NCI-H128 (cell line): ENCODE measurements around the gene CAMK2A.

Experiments
- DNase-seq: peaks from one replicate; lab custom pipeline; 2025; ENCODE audit not compliant: unreplicated experiment; lab: John Stamatoyannopoulos, UW

The CAMK2A gene

DNA sequence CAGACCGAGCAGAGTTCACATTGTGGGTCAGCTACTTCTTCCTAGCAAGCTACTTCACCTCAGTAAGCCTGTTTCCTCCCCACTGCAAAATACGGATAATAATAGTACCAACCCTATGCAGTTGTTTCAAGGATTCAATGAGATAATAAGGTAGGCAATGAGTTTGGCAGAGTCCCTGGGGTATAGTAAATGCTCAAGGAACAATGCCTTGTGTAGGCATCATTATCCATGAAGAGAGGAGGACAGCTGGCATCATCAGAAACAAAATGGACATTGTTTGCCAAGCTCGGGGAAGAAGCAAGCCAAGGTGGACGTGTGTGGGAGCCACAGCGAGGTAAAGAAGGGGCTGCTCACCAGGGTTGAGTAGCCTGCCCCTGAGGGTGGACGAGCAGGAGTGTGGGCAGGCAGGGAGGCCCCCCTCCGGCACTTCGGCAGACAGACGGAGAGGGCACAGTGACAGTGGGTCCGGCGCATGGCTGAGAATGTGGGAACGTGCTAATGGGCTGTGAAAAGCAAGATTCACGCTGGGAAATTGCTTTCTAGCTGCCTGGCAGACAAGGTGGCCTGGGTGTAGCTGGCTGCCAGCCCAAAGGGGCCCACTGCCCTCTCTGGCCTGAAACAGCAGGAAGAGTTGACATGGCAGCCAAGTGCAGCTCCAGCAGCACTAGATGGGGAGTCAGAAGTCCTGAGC lies 10.1 kb downstream of the CAMK2A start:
- no peak for DNase-seq

DNA sequence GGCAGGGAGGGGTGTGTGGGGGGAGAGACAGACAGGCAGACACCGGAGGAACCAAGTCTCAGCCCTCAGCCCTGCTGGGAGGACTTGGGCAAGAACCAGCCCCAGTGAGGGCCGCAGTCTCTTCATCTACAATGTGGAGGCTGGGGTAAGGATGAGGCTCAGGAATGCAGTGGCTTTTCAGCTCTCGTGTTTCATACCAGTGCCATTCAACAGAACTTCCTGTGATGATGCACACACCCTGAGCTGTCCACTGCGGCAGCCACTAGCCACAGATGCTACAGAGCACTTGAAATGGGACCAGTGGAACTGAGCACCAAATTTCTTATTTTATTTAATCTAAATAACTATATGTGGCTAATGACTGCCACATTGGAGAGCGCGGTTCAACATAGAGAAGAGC lies 10.7 kb downstream of the CAMK2A start:
- DNase-seq: no peak

DNA sequence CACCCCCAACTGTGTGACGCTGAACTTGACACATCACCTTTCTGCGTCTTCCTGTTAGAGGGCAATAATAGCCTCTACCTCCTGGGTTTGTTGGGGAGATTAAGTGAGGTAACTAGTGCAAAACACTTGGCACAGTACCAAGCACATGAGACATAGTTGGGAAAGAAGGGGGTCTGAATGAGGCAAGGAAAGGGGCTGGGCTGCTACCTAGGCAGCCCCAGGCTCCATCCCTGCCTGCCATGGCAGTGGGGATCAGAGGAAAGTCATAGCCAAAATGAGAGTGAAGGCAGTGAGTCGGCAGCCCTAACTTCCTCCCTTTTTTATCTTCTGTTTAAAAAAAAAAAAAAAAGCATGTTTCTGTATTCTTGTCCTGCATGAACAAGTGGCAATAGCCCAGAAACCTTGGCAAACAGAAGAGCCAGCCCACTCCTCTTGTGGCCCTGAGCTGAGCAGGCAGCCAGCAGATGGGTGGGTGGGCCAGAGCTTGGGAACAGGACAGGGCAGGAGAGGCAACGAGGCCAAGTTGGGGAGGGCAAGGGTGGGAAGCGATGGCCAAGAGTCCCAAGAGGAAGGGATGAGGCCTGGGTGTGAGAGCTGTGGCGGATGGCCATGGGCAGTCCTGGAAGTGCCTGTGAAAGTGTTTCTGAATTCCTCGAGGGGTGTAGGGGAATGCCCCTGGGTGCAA lies 11.4 kb downstream of the CAMK2A start:
- DNase-seq: no peak

DNA sequence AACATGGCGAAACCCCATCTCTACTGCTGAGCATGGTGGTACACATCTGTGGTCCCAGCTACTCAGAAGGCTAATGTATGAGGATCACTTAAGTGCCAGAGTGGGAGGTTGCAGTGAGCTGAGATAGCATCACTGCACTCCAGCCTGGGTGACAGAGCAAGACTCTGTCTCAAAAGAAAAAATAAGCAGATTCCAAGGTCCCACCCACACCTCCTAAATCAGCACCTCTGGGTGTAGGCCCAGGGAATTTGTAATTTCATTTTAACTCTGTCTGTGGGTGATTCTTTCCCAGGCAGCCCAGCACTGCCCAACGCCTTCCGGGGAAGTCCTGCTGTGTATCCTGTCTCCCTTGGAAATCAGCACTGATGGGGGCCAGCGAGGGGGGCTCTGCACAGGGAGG lies 12.5 kb downstream of the CAMK2A start:
- DNase-seq: no peak

DNA sequence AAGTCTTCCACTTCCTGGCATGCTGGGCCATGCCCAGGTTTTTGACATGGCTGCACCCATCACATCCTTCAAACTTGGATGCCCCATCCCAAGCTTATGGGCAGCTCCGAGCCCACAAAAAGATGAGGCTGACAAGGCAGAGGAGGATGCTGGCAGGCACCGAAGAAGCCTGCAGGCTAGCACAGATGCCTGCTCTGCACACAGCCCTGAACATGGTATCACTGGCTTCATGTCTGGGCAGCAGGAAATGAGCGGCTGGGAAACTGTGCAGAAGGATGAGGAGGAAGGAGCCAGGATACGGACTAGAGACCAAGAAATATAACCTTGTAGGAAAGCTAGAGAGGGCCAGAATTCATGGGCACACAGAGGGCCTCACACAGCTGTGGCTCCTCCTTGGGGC lies 14.8 kb downstream of the CAMK2A start:
- no peak for DNase-seq

DNA sequence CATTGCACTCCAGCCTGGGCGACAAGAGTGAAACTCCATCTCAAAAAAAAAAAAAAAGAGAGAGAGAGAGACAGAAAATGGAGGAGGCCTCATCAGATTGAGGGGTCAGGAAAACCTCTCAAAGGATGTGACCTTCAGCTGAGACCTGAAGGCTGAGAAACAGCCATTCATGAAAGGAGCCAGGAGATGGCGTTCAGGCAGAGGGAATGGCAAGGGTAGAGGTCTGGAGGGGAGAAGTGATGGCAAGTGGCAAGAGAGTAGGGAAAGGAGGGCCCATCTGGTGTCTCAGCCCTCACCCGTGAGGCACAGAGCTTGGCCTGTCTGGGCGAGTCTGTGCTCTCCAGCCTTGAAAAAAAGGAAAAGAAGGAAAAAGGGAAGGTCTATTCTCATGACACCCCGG lies 17.0 kb downstream of the CAMK2A start:
- DNase-seq: no peak

DNA sequence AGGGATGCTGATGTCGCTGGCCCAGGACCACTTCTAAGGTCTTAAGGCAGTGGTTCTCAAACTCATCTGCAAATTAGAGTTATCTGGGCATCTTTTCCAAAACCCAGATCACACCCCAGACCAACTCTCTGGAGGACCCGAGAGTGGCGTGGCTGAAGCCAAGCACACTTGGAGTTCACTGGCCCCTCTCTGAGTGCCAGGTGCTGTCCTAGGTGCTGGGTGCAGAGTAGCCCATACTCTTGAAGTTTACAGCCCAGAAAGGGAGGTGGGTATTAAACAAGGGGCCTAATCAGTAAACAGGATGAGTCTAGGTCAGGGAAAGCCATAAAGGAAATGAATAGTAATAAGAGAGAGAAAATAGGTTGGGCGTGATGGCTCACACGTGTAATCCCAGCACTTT lies 17.6 kb downstream of the CAMK2A start:
- no peak for DNase-seq

DNA sequence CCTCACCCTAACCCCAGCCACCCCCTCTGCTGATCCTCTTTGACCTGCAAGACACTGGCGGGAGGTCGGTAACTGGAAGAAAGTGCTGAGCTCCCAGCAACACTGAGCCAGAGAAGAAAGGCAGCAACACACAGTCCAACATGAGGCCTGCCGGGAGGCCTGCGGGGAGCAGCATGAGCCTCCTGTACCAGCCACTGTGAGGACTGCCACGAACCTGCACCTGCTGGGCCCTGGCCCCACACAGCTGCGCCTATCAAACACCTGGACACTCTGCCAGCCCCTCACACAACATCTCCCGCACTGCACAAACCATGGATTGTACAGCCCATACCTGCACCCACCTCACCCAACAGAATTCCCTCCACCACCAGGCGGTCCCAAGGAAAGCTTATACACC lies 18.3 kb downstream of the CAMK2A start:
- DNase-seq: no peak

DNA sequence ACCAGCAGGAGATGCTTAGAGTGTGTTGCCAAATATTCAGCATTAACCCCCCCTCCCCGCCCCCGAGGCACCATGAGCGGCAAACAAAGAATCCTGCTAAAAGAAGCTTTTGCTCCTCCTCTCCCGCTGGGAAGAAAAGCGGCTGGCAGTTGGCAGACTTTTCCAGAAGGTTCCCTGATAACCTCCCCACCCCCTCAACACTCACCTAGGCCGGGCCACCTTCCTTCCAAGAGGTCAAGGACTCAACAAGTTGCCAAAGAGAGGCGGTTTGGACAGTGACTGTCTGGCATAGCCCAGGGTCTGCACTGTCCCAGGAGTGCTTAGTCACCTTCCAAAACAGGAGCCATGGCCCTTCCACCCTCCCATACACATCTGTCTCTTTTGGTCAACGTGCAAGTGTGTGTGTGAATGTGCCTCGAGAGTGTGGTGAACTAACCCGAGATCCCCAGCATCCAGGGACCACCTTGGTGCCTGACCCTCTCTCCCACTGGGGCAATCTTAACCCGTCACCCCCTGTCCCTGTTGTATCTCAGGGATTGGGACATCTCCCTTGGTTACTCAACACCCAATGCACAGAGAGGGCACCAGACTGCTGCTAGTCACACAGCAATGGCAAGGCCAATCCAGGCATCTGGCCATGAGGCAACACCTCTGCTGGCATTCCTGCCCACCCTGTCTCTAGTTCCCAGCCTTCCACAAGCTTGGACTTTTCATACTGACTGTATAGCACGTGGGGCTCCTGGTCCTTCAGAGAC lies 18.9 kb downstream of the CAMK2A start:
- no peak for DNase-seq

DNA sequence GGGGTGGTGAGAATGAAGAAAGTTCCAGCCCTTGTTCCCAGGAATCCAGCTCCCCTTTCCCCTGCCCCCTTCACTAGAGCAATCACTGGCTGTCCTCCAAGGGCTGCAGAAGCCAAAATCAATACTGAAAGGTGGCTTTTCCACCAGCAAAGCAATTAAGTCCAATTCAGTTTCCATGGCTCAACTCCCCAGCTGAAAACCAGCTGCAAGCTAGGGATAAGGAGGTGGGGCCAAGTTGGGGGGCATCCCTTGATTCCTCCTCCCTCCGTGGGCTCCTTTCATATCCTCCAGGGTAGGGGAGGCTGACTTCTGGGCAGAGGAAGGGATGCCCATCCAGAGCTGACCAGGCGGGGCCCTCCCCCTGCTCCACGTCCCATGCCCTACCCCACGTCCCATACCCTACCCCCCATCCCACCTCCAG lies 22.7 kb downstream of the CAMK2A start:
- no peak for DNase-seq

DNA sequence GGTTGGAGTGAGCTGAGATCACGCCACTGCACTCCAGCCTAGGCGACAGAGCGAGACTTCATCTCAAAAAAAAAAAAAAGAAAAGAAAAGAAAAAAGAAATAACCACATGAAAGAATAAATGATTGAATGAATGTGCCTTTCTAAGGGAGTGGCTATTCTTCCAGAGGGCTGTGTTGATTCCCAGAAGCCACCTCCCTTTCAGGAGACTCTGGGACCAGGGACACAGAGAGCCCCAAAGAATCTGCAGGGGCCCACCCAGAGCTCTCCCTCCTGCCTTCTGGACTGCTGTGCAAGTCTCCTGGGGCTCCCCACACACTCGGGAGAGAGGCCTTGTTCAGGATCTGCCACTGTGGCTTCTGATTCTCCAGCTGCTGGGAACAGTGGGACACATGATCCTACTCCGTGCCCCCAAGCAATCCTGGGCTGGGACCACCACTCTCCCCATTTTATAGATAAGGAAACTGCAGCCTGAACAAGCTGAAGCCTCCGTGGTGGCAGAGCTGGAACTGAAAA lies 23.6 kb downstream of the CAMK2A start:
- DNase-seq: no peak

DNA sequence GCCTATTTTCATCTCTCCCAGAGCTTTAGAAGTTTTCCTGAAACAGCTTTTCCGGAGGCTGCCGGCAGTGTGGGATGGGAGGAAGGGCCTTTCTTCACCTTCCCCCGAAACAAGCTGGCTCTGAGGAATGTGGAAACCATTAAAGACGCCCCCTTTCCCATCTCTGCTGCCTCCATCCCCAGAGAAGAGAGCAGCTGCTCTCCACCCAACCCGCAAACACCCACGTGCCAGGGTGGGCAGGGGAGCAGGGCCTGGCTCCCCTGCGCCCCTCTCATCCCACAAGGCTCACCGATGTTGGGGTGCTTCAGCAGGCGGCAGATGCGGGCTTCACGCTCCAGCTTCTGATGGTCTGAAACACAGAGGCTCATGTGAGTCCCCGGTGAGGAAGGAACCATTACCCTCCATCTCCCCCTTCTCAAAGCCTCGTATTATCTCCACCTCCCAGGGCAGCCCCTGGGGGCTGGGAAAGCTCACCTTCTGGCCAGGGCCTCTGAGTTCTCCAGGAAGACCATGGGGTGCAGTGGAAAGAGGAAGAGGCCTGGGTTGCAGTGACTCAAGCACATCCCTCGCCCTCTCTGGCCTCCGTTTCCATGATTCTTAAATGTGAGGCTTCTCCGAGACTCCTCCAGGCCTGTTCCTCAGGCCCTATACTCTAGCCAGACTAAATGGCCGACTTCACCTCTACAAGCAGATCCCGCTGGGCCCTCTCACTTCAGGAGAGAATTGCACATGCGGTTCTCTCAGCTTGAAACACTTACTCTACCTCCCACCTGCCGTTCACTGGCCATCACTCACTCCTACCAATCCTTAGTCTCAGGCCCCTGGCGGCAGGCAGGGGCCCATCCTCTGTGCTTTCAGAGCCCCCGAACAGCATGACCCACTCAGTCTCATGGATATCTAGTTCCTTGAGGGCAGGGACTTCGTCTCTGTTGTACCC lies 24.6 kb downstream of the CAMK2A start:
- no peak for DNase-seq

DNA sequence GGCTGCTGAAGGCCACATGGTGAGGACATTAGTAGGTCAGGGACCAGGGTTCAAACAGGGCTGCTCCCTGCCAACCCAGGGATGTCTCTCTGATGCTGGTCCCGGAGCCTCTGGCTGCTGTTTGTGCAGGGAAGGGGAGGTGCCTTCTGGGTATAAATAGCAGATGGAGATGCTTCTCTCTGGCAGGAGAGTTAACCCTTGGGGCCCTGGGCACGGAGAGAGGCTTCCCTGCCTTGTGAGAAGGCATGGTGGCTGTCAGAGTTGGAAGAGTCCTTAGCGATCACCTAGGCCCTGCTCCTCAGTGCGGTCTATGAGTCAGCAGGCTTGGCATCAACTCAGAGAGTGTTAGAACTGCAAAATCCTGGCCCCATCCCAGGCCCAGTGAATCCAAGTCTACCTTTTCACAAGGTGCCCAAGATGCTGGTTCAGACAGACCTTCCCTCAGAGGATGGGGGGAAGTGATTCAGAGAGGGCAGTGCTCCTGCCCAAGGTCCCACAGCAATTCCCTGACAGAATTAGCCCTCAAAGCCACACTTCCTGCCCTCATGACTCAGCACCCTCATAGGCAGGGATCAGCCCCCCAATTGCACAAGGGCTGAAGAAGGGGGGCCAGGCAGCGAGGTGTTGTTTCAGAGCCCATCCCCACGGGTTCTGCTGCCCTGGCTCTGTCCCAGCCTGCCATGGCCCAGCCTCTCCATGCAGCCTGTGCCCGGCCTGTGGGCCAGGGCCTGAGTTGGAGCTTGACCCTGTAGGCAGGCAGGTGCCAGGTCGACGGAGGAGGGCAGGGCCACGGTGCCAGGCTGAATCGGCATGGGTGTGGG lies 25.6 kb downstream of the CAMK2A start:
- no peak for DNase-seq

DNA sequence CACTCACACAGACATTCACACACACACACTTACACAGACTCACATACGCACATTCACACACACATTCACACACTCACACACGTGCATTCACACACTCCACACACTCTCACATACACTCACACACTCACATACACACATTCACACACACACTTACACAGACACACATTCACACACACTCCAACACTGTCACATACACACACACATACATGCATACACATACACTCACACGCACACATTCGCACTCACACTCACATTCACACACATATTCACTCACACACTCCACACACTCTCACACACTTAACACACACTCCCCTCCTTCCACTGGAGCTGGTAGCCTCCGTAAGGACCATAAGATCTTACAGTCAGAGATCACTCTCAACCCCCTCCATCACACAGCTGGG lies 26.2 kb downstream of the CAMK2A start:
- DNase-seq: no peak

DNA sequence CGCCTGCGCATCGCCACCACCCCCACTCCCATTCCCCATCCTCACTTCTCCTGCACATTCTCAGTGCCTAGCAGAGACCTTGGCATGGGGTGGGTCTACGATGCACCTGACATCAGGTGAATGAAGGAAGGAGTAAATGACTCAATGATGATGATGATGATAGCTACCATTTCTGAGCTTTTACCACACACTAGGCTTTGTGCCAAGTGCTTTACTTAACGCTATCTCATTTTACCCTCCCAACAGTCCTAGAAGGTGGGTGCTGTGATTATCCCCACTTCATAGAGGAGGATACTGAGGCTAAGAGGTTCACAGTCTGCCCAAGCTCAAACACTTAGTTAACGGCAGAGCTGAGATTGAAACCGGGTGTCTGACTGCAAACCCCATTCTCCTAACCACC lies 27.1 kb downstream of the CAMK2A start:
- DNase-seq: no peak

DNA sequence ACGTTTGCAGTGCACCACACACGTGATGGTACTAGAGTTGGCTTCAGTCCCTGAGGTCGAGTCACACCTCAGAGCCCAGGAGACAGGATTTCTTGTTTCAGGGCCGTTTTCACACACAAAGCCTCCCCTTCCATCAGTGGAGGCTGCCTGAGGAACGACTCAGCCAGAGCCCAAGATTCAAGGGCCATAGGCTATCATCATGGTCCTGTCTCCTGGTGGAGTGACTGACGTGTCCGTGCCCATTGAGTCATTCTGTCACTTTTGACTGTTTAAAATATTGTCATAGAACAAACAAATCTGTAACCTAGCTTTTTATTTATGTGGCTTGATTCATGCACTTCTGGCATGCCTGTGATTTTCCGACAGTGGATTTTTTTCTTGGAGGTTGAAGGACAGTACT lies 28.3 kb downstream of the CAMK2A start:
- DNase-seq: no peak

DNA sequence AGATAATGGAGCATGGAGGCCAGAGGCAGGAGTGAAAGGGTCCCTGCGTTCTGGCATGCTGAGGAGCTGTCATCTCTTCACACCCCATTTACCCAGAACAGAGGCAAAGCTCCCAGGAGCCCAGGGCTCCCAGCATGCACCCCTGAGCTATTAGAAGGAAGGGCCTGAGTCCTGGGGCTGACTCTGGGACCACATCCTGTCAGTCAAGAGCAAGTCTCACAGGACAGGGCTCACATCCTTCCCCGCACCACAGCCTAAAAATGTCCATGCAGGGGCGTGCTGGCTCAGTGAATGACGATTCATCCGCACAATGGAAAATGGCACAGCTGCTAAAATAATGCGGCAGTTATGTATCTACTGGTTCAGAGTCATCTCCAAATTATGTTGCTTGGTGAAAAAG lies 31.4 kb downstream of the CAMK2A start:
- DNase-seq: no peak

DNA sequence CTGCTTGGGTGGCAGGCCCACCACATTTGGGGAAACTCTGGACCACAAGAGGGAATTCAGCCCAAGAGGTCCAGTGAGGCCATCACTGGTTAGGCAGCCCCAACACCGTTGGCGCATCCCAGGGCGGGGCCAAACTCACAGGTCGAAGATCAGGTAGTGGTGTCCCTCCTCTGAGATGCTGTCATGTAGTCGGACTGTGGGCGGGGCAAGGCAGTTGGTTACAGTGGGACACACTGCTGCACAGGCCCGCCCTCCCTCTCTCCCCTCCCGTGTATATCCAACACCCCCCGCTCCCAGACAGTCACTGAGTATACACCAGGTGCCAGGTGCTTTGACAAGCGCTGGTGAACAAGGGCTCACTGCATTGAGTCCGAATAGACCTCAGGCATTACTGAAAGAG lies 32.1 kb downstream of the CAMK2A start:
- DNase-seq: no peak

DNA sequence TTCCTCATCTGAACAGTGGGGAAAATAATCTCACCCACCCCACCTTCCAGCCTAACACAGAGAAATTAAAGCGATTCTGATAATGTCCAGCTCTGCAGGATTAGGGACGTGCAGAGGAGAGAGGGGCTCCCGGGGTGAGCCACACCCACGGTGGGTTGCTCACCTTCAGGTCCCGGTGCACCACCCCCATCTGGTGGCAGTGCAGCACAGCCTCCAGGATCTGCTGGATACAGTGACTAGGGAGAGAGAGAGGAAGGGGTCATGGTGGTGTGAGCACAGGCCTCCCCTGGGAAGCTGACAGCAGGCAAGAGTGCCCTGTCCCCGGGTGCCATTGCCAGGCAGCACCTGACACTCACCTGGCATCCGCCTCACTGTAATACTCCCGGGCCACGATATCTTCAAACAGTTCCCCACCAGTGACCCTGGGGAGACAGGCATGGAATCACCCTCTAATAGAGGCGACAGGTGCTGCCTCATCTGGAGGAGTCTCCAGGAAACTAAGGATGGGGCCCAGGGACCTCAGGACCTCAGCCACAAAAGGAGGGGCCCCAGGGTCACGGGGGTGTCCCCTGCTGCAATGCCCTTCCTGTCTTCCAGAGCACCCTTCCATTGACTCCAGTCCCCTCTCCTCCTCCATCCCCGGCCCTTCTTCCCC lies 33.0 kb downstream of the CAMK2A start:
- no peak for DNase-seq
